Stimulated activated memory B cell treated with anti-CD40 and anti-IgM and Interleukin-4, amounts not matched to agents 10 μg/mL and 1 μg/mL and 100 μg/mL, for 72 hours (primary cell): ENCODE data around the gene DPP6.

Experiments used
- ATAC-seq: fragments of 150-1000 bp; cut with Tn5 transposase; 2 replicates; pipeline ENCODE4 v1.10.0; 2021
- H3K27ac Mint-ChIP-seq: one replicate; pipeline ENCODE4 v1.8.0; 2022; ENCODE audit warnings: mild to moderate bottlenecking, mixed read lengths
- H3K27me3 Mint-ChIP-seq: one replicate; pipeline ENCODE4 v1.8.0; 2022; ENCODE audit warnings: mixed read lengths
- H3K36me3 Mint-ChIP-seq: one replicate; pipeline ENCODE4 v1.8.0; 2022; ENCODE audit warnings: mixed read lengths
- H3K4me1 Mint-ChIP-seq: one replicate; pipeline ENCODE4 v1.8.0; 2022; ENCODE audit warnings: mixed read lengths
- H3K4me3 Mint-ChIP-seq: one replicate; pipeline ENCODE4 v1.8.0; 2022; ENCODE audit warnings: mild to moderate bottlenecking, moderate library complexity, mixed read lengths
- H3K9me3 Mint-ChIP-seq: one replicate; pipeline ENCODE4 v1.8.0; 2022; ENCODE audit warnings: mixed read lengths

Gene DPP6

DNA sequence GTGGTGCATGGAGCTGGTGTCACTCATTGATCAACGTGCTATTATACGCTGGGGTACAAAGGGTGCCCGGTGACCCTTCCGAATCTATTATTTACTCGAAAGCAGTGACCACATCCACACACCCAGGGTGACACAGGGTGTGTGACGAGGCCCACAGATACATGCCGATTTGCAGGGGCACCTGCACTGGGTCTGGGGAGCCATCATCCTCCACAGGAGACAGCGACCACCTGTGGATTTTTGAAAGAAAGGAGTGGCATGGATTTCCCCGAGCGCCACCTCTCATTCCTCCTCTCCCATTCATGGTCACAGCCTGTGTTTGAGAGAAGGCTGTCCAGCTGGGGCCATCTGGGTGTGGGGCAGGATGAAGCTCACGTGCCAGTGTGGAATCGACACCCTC is 701.0 kb downstream of the DPP6 start:
- no peak for ATAC-seq
- no peak overlapping the region for H3K4me3 Mint-ChIP-seq
- peaks cover 5% of the 10 kb centered on the region for H3K9me3 Mint-ChIP-seq
- no peaks in the 10 kb centered on the region for H3K27me3 Mint-ChIP-seq
- H3K27ac Mint-ChIP-seq, result no peak overlapping the region
- H3K4me1 Mint-ChIP-seq, result no peaks in the 10 kb centered on the region
- H3K36me3 Mint-ChIP-seq, result no peaks in the 10 kb centered on the region

DNA sequence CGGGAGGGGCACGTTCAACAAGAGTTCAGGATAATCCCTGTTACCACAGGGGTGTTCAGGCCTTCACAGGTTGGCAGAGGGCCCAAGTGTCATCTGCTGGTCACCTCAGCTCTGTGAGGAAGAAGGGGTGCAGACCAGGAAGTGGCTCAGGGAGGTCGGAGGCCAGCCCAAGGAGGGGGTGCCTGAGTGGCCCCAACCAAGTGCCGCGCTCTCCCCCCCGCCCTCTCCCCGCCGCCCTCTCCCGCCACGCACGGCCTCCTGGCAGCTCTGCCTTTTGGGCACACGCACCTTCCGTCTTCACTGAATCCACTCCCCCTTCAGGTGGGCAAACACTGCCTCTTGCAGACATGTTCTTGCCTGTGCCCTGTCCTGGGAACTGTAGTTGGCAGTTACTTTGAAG is 705.6 kb downstream of the DPP6 start:
- no peaks in the 10 kb centered on the region for H3K36me3 Mint-ChIP-seq

DNA sequence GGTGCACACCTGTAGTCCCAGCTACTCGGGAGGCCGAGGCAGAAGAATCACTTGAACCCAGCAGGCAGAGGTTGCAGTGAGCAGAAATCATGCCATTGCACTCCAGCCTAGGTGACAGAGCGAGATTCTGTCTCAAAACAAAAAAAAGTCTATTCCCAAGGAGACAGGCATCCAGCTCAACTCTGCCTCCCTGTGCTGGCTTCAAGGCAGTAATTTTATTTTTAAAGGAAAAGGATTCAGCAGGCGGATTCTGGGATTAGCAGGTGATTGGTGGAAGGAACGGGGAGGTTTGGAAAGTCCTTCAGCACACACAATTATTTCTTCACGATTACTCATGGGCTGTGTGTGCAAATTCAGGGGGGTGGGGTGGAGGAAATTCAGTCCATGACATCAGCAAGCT is 707.8 kb downstream of the DPP6 start:
- Mint-ChIP-seq H3K27me3 (no peaks in the 10 kb centered on the region), H3K4me3 (no peak overlapping the region), H3K36me3 (no peaks in the 10 kb centered on the region), H3K27ac (no peak overlapping the region), H3K4me1 (no peaks in the 10 kb centered on the region), H3K9me3 (no peaks in the 10 kb centered on the region)
- ATAC-seq, result no peak

More for the DNA sequence above, 705.6 kb downstream of the DPP6 start:
- Mint-ChIP-seq H3K27ac (no peak overlapping the region), H3K9me3 (peaks cover 3% of the 10 kb centered on the region), H3K27me3 (no peaks in the 10 kb centered on the region), H3K4me3 (no peak overlapping the region), H3K4me1 (no peaks in the 10 kb centered on the region)
- ATAC-seq, result no peak

DNA sequence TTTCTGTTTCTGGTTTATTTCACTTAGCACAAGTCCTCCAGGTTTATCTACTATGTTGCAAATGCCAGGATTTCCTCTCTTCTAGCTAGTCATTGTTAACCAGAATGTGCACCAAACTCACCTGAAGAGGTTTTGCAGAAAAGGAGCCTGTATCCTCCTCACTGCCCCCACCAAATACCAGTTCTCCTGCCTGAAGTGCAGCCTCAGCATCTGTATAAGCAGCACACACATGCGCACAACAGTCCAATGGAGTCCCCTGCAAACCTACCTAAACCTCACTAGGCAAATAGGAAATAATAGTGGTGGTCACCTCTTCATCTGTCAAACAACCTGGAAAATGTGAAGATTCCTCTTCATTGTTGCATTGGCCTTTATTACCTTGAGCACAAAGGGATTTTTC is 712.9 kb downstream of the DPP6 start:
- Mint-ChIP-seq H3K27ac (no peak overlapping the region), H3K4me3 (no peak overlapping the region), H3K9me3 (peaks cover 4% of the 10 kb centered on the region), H3K36me3 (no peaks in the 10 kb centered on the region), H3K27me3 (no peaks in the 10 kb centered on the region), H3K4me1 (no peaks in the 10 kb centered on the region)
- no peak for ATAC-seq

DNA sequence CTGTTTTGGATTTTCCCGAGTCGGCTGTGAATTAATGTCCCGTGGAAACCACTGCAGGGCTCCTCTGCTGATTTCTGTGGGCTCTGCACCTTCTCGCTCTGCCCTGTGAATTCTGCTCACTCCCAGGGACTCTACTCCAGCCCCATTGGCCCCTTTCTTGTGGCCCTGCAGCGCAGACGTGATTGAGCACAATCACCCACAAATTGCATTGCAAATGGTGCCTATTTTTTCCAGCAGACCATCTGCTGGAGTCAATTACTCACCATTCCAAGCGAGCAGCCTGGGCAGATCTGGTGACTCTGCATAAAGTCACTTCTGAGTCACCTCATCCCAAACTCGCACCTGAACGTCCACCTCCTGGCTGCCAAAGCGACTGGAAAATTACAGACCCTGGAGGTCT is 714.9 kb downstream of the DPP6 start:
- Mint-ChIP-seq H3K27me3 (no peaks in the 10 kb centered on the region), H3K4me3 (no peak overlapping the region), H3K9me3 (peaks cover 4% of the 10 kb centered on the region), H3K27ac (no peak overlapping the region), H3K36me3 (no peaks in the 10 kb centered on the region), H3K4me1 (no peaks in the 10 kb centered on the region)
- no peak for ATAC-seq

DNA sequence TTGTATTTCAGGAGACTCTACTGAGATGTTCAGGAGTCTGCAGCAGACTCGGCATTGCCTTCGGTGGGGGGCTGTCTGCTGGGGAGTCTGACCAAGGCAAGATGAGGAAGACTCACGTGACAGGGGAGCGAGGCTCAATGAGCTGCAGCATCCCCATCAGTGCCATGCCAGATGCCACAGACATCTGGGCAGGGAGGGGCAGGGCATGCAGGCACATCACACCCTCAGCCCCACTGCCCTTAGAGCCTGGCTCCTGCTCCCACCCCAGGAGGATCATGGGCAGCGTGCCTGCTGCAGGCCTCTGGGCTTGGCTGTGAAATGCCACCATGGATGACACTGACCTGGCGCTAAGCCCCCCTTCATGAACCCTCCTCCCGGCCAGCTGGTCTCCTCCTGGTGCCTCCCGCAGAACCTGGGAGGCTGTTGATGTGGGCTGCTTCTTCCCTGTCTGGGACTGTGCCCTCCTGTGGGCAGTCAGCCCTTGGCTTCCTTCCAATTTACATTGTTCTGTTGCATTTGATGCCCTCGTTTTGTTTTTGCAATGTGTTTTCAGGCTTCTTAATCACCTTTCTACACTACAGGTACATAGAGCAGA is 715.7 kb downstream of the DPP6 start:
- no peak for ATAC-seq
- H3K4me1 Mint-ChIP-seq, result no peaks in the 10 kb centered on the region
- peaks cover 4% of the 10 kb centered on the region for H3K9me3 Mint-ChIP-seq
- H3K27me3 Mint-ChIP-seq, result no peaks in the 10 kb centered on the region
- H3K36me3 Mint-ChIP-seq, result no peaks in the 10 kb centered on the region
- H3K4me3 Mint-ChIP-seq, result no peak overlapping the region
- H3K27ac Mint-ChIP-seq, result no peak overlapping the region

DNA sequence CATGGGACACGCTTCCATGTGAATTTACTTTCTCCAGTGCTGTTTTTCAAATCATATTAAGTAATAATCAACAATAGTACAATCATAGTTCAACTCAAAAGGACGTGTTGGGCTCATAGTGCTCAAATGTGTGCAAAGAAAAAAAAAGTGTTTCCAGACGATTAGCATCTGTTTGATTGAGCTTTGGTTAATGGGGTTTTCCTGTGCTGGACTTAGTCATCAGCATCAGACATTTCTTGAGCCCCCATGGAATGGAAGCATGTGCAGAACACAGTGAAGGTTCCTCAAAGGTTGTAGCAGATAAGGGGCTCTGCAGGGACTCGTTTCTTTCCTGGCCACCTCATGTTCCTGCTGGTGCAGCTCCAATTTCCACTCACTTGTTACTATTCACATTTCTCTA is 716.8 kb downstream of the DPP6 start:
- H3K9me3 Mint-ChIP-seq, result peaks cover 4% of the 10 kb centered on the region
- no peak for ATAC-seq
- H3K4me3 Mint-ChIP-seq, result no peak overlapping the region
- no peaks in the 10 kb centered on the region for H3K27me3 Mint-ChIP-seq
- H3K36me3 Mint-ChIP-seq, result no peaks in the 10 kb centered on the region
- no peaks in the 10 kb centered on the region for H3K4me1 Mint-ChIP-seq
- no peak overlapping the region for H3K27ac Mint-ChIP-seq

DNA sequence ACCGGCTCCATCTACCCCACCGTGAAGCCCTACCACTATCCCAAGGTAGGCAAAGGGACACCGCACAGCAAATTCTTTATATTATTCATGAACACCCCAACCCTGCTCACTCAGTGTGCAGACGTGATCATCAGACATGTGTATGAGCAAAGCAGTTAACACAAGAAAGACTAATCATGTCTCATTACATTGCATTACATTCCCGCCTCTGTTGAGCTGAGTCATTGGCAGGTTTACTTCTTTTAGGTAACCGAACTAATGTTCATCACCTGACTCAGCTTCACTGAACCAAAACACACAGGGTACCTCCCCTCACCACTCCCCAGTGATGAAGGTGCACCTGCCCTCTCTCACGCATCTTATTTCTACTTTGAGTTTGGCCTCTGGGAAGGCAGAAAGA is 717.3 kb downstream of the DPP6 start:
- H3K9me3 Mint-ChIP-seq, result peaks cover 4% of the 10 kb centered on the region
- H3K4me3 Mint-ChIP-seq, result no peak overlapping the region
- no peak overlapping the region for H3K27ac Mint-ChIP-seq
- H3K27me3 Mint-ChIP-seq, result no peaks in the 10 kb centered on the region
- no peak for ATAC-seq
- no peaks in the 10 kb centered on the region for H3K4me1 Mint-ChIP-seq
- H3K36me3 Mint-ChIP-seq, result no peaks in the 10 kb centered on the region

DNA sequence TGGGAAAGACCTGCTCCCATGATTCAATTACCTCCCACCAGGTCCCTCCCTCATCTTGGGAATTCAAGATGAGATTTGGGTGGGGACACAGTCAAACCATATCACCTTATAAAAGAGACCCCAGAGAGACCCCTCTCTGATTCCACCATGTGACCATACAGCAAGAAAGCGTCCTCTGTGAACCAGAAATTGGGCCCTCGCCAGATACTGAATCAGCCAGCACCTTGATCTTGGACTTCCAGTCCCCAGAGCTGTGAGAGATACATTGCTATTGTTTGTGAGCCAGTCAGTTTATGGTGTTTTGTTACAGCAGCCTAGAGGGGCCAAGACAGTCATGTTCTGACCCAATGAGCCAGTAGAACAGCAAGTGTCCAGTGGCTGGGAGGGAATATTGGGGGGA is 718.2 kb downstream of the DPP6 start:
- H3K27ac Mint-ChIP-seq, result no peak overlapping the region
- no peaks in the 10 kb centered on the region for H3K27me3 Mint-ChIP-seq

DNA sequence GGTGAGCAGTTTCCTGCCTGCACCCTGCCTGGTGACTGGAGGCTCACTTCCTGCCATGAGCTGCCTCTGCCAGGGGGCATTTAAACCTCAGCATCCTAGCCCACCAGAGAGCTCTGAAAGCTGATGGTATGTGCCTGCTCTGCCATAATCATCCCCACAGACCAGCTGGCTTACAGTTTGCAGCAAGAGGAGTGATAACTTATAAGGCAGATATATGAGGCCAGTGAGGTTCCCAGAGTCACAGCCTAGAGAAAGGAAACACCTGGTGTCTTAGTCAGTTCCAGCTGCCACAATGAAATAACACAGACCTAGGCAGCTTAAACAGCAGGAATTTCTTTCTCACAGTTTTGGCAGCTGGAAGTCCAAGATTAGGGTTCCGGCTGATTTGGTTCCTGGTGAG is 718.8 kb downstream of the DPP6 start:
- Mint-ChIP-seq H3K36me3 (no peaks in the 10 kb centered on the region), H3K4me3 (no peak overlapping the region), H3K4me1 (no peaks in the 10 kb centered on the region)

More for the DNA sequence above, 718.2 kb downstream of the DPP6 start:
- ATAC-seq, result no peak
- H3K4me3 Mint-ChIP-seq, result no peak overlapping the region
- H3K36me3 Mint-ChIP-seq, result no peaks in the 10 kb centered on the region
- H3K9me3 Mint-ChIP-seq, result peaks cover 4% of the 10 kb centered on the region
- H3K4me1 Mint-ChIP-seq, result no peaks in the 10 kb centered on the region

DNA sequence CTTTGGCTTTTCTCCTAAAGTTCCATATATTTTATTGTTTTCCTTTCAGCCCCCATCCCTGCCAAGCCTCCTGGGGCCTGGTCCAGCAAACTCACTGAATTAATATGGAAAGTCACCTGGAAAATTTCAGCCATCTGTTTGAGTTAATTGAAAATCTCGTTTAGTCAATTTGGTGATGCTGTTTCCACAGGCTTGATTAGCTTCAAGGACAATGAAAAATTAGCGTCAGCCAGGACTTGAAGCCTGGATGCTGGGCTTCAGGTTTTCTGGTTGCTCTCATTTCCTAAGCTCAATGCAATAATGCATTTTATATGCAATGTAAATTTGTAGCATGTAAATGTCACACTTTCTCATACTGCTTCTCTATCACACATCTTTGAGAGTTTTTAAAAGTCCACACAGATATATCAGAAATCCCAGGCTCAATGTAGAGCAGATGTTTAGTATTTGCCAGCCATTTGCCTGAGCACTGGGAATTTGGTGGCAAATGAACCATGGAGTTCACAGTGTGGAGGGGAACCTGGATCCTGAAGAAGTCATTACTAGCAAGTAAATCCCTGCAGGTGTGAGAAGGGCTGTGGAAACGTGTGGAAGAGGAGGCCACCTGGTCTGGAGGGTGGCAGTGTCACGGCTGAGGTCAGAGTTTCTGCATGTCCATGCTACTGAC is 722.2 kb downstream of the DPP6 start:
- H3K4me3 Mint-ChIP-seq, result no peak overlapping the region
- H3K9me3 Mint-ChIP-seq, result peaks cover 14% of the 10 kb centered on the region
- peaks cover 6% of the 10 kb centered on the region for H3K4me1 Mint-ChIP-seq
- no peak for ATAC-seq
- peaks cover 3% of the 10 kb centered on the region for H3K36me3 Mint-ChIP-seq
- no peak overlapping the region for H3K27ac Mint-ChIP-seq
- H3K27me3 Mint-ChIP-seq, result no peaks in the 10 kb centered on the region

More for the DNA sequence above, 718.8 kb downstream of the DPP6 start:
- no peak for ATAC-seq
- Mint-ChIP-seq H3K9me3 (peaks cover 4% of the 10 kb centered on the region), H3K27ac (no peak overlapping the region), H3K27me3 (no peaks in the 10 kb centered on the region)

DNA sequence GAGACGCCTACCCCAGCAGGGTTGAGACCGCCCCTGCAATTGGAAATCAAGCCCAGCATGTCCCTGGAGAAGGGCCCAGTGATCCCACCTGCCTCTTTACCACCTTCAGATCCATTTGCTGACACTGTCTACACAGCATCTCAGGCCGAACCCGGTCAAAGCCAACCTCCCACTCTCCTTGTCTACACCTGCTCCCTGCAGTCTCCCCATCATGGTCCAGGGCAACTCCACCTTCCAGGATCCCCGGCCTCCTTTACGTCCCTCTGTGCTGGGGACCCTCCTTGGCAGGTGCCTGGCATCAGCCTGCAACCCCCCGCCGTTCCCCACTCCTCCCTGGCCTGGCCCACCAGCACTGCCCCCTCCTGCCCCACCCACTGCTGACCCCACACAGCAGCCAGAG is 723.5 kb downstream of the DPP6 start:
- ATAC-seq, result no peak
- no peak overlapping the region for H3K4me3 Mint-ChIP-seq
- H3K27me3 Mint-ChIP-seq, result no peaks in the 10 kb centered on the region
- H3K9me3 Mint-ChIP-seq, result peaks cover 11% of the 10 kb centered on the region
- H3K36me3 Mint-ChIP-seq, result peaks cover 4% of the 10 kb centered on the region
- H3K27ac Mint-ChIP-seq, result no peak overlapping the region
- H3K4me1 Mint-ChIP-seq, result peaks cover 6% of the 10 kb centered on the region

DNA sequence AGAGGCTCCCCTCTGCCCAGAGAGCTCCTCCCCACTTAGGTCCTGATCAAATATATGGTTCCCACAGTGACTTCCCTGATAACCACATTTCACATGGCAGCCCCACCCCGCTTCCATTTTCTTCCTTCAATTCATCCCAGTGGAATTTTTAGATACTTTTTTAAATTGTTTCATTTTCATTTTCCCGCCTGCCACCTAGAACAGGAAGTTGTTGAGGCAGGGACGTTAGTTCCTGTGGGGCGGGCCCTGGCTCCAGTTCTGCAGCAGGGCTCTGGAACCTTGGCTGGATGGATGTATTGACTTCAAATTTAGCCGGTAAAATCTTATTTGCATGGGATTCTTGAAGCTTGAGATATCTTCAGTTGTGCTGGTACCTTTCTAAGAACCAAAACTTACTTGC is 724.2 kb downstream of the DPP6 start:
- Mint-ChIP-seq H3K4me1 (peaks cover 6% of the 10 kb centered on the region), H3K36me3 (peaks cover 4% of the 10 kb centered on the region), H3K27me3 (no peaks in the 10 kb centered on the region), H3K9me3 (peaks cover 15% of the 10 kb centered on the region), H3K4me3 (no peak overlapping the region), H3K27ac (no peak overlapping the region)
- ATAC-seq, result no peak

DNA sequence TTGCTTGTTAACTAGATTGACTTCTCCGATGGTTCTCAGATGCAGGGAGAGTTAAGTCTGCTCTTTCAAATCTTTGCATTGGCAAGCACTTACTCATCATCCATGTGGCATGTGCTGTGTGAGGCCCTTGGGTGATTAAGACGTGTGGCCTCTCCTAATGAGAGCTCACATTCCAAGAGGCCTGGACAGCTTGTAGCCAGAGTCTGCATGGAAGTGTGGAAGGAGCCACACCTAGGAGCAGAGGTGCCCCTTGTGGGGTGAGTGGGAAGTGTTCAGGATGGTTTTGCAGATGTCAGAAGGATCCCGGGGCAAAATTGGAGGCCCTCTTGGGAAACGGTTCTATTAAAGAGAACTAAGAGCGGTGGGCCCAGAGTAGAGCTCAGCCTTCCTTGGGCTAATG is 724.8 kb downstream of the DPP6 start:
- peaks cover 4% of the 10 kb centered on the region for H3K36me3 Mint-ChIP-seq
- H3K4me3 Mint-ChIP-seq, result no peak overlapping the region
- no peak for ATAC-seq
- H3K4me1 Mint-ChIP-seq, result peaks cover 6% of the 10 kb centered on the region
- H3K27me3 Mint-ChIP-seq, result no peaks in the 10 kb centered on the region
- H3K9me3 Mint-ChIP-seq, result peaks cover 15% of the 10 kb centered on the region
- H3K27ac Mint-ChIP-seq, result no peak overlapping the region

DNA sequence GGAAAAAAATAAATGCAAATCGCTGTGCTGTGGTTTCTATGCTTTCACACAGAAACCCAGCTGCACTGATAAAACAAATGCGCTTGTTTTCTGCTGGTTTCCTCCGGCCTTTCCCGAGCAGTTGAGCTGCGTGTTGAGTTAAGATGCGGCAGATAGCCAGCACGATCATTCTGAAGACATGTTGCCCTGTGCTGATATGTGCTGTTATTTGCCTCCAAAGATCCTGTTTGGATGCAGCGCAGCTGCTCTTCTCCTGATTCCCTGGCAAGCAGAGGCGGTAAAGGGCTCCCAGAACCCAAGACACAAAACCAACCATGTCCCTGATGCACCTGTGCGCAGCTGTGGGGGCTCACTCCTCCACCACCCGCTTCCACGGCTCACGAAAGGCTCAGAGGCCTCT is 725.3 kb downstream of the DPP6 start:
- Mint-ChIP-seq H3K9me3 (peaks cover 15% of the 10 kb centered on the region), H3K27me3 (no peaks in the 10 kb centered on the region), H3K4me1 (peaks cover 6% of the 10 kb centered on the region), H3K4me3 (no peak overlapping the region), H3K36me3 (peaks cover 4% of the 10 kb centered on the region), H3K27ac (no peak overlapping the region)
- no peak for ATAC-seq

DNA sequence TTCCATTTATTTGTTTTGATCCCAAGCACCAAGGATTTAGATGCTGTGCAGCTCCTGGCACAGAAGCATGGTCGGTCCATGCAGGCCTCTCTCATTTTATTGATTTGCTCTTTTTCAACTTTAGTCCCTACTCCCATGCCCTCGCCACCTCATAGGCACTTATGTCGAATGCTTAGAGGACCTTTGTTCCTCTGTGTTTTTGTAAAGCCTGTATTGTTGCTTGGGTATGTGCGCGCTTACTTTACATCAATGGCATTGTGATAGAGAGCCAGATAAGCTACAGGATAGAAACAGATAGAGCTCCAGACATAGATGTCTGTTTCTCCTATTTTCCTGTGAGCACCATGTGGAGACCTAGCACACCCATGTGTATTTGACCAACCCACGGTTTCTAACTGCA is 725.7 kb downstream of the DPP6 start:
- H3K4me1 Mint-ChIP-seq, result peaks cover 6% of the 10 kb centered on the region
- peaks cover 15% of the 10 kb centered on the region for H3K9me3 Mint-ChIP-seq
- ATAC-seq, result no peak
- no peak overlapping the region for H3K4me3 Mint-ChIP-seq
- peaks cover 4% of the 10 kb centered on the region for H3K36me3 Mint-ChIP-seq
- H3K27me3 Mint-ChIP-seq, result no peaks in the 10 kb centered on the region
- H3K27ac Mint-ChIP-seq, result no peak overlapping the region
